GM18526 (cell line): Measurements from ENCODE around the gene PLSCR1.

ENCODE experiments used
- POLR2A ChIP-seq: IDR thresholded peaks from 3 replicates; pipeline ENCODE4 v1.6.1; 2011; ENCODE audit not compliant: insufficient read length; ENCODE audit errors: extremely low read depth

Gene PLSCR1

DNA sequence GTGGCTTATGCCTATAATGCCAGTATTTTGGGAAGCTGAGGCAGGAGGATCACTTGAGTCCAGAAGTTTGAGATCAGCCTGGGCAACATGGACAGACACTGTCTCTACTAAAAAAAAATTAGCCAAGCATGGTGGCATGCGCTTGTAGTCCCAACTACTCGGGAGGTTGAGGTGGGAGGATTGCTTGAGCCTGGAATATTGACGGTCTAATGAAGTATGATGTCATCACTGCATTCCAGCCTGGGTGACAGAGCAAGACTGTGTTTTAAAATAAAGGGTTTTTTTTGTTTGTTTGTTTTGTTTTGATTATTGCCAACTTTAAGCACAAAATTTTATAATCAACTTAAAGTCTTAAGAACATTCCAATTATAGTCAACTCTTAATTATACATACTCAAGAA, 6.8 kb downstream of the PLSCR1 start:
- no peak for TF ChIP-seq POLR2A

- TF ChIP-seq POLR2A = no peak
Observed at GRCh38 chr3:146536681-146537080, 7.7 kb downstream of the PLSCR1 start.

DNA sequence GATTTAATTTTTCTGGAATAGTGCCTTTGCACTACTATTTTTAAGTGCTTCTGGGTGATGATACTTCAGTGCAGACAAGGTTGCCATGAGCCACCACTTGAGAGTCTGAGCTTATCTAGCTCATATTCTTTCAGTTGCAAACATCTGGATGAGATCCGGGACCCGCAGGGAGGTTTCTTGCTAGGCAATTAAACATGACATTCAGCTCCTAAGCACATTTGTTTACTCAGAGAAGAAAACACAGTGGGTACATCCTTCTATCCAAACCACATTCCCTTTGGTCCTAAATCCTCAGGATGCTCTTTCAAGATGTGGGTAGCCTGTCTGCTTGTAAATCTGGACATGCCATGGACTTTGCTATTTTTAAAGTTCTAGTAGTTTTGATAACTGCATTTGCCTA, 12.0 kb downstream of the PLSCR1 start:
- TF ChIP-seq POLR2A = no peak

- no peak for TF ChIP-seq POLR2A
Observed at GRCh38 chr3:146530609-146531008, 13.8 kb downstream of the PLSCR1 start.

GRCh38 chr3:146529021-146529420, 15.4 kb downstream of the PLSCR1 start:
- no peak for TF ChIP-seq POLR2A

DNA sequence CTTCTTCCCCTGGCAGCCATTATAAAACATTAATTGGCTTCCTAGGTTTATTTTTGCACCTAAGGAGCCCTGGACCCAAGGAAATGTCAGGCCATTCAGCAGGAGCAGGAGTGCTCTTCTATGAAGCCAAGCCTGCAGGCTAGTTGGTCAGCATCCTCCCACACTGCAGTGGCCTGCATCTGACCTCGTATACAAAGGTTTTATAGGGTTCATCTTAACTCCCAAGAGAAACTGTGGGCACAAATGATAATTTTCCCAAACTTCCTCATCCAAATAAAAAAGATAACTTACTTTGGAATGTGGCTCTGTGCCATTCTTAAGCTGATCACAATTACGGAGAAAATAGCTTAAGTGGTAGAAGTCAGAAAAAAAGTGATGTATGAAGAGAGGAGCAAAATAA, 19.4 kb downstream of the PLSCR1 start:
- TF ChIP-seq POLR2A = no peak

DNA sequence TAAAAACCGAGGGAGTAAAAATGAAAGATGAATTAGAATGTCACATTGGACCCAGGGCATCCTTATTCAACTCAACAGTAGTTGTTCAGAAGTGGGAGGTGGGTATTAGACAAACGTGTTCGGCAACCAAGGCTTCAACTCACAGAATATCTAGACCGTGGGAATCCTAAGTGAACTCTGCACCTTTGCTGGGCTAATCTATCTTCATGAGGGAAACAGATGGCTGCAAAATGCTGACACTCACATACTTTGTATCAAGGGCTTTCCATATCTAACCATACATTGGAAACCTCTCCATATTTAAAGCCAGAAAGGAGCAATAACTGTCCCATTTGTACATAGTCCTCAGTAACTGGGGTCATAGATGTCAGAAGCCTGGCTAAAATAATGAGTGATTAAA, 20.9 kb downstream of the PLSCR1 start:
- no peak for TF ChIP-seq POLR2A

DNA sequence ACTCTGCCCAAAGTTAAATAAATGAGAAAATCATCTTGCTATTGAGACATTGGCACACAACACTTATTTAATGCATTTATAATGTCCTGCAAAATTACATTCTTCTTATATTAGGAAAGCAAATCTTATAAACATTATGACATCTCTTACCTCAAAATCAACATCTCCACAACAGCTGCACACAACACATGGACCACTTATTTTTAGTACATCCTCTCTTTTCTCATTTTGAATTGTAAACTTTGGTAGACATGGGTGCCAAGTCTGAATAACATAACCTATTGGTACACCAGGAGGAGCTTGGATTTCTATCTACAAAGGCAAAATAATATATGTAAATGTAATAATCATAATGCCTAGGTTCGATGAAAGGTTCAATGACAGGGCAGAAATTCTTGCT, 23.0 kb downstream of the PLSCR1 start:
- no peak for TF ChIP-seq POLR2A

DNA sequence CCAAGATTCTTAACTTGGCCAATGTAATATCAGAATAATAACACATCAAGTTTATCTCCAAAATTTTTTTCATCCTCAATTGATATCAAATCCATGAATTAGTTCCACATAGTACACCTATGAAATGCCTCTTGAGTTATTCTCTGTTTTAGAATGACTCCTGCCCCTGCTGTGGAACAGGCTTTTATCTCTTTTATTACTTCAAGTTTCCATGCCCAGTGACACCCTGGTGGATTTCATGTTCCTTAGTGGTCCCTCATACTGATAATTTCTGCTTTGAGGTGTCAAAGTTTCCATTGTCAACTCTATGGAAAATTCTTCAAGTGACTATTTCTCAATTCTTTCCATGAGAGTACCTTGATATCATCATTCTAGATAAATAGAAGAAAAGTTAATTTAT, 24.6 kb downstream of the PLSCR1 start:
- TF ChIP-seq POLR2A = no peak

DNA sequence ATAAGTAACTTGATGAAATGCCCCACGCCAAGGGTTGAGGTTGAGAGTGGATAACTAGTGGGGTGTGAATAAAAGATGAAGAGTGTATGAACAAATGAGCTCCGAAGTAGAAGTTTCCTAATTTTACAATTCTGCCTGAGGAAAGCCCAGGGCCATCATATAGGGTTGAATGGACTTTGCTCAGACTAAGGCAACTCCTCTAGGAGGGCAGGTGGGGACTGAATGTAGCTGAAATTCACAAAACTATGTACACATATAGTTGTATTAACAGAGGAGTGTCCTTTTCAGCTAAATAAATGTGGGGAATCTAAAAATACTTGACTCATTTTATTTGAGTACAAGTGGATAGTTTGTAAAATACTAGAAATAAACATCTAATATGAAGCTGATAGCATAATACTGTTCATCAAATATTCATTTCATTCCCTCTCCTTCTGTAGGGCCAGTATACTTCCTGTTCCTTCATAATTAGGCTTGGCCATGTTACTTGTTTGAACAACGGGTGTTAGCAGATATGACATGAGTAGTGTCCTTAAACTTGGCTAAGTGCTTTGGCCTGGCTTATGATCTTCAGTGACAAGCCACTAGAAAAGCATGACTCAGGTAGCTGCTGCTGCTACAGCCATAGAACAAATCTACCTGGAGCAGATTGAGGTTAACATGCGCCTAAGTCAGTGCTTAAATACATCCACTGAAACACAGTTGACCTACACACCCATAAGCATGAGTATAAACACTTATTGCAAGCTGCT, 26.5 kb downstream of the PLSCR1 start:
- no peak for TF ChIP-seq POLR2A

- no peak for TF ChIP-seq POLR2A
Observed at GRCh38 chr3:146513386-146514051, 30.9 kb downstream of the PLSCR1 start.

DNA sequence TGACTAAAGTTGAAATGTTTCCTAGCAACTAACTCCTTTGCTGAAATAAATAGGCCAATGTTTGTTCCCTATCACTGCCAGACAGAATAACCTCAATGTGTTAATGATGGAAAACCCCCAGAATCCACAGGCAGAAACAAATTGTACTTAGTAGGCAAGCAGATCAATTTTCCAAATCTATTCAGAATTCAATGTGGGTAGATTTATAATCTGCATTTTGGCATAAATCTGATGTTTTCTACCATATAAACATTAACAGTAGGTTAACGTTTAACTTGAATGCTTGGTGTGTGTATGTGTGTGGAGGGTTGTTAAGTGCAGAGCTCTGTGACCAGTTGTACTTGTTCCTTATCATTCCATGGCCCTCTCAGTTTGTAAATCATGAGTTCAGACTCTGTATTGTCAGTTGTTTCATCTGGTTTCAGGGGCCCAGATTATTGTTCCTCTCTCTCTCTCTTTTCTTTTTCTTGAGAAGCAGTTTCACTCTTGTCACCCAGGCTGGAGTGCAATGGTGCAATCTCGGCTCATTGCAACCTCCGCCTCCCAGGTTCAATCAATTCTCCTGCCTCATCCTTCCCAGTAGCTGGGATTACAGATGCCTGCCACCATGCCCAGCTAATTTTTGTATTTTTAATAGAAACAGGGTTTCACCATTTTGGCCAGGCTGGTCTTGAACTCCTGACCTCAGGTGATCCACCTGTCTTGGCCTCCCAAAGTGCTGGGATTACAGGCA, 32.8 kb downstream of the PLSCR1 start:
- TF ChIP-seq POLR2A = no peak

- no peak for TF ChIP-seq POLR2A
Observed at GRCh38 chr3:146507331-146508120, 36.9 kb downstream of the PLSCR1 start.

DNA sequence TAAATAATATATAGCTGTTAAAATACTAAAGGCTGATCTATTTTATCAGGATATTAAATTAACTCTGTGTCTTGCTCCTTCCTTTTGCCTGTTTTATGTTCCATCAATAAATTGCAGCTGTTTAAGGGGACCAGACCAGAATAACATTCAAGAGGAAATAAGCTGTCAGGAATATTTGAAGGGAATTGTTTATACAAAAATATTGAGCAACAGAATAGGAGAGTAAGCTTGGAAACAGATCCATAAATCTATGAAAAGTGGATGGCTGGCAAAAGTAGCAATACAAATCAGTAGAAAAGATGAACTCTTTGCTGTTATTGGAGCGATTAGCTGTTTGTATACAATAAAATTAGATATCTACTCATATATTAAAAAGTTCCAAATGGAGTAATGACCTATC, 38.9 kb downstream of the PLSCR1 start:
- TF ChIP-seq POLR2A = no peak

- no peak for TF ChIP-seq POLR2A
Observed at GRCh38 chr3:146504498-146505197, 39.8 kb downstream of the PLSCR1 start.
